ENCODE measurements around the gene ATG9B. TPM values are rescaled to one million over a fixed set of nuclear protein-coding genes. Genes with fewer than 3 reads are reported as not detected.

ATG9B gene
- polyA plus RNA-seq, 1 experiment, result 0.15 TPM

DNA sequence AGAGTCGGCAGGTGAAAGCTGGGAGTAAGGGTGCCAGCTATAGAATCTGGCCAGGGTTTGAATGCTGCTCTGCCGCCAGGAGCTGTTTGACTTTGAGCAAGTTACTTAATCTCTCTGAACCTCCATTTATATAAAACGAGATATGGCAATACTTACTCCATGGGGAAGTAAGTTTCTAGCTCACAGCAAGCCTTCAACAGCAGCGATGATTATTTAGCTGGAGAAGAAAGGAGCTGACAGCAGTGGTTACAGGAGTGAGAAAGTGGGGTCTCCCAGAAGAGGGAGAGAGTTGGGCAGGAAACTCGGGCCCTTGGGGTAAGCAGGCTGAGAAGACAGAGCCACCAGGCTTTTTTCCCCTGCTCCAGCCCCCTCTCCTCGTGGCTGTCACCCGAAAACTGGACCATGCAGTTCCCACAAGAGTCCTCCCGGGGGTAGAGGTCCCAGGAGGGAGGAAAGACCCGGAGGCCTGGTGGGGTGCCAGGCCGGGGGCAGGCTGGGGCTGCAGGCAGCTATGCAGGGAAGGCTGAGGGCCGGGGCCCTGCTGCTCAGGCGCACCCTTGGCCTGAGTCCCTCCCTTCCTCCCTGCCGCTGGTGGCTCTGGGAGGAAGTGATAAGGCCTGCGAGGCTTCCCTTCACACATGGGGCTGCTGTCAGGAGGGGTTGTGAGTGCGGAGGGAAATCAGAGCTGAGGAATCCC, 30.0 kb downstream of the ATG9B start:
- DNase-seq (ENCODE audit: low read depth), result no peak
- ChIA-PET POLR2A (no interaction called here), CTCF (interaction anchor here (0.9 to 1.9 kb wide), 5 partner anchors 8 to 129 kb away, joined by 3 to 11 read pairs (median 6); no protein-coding TSS in a partner anchor)
- TF ChIP-seq, protein P1, sequence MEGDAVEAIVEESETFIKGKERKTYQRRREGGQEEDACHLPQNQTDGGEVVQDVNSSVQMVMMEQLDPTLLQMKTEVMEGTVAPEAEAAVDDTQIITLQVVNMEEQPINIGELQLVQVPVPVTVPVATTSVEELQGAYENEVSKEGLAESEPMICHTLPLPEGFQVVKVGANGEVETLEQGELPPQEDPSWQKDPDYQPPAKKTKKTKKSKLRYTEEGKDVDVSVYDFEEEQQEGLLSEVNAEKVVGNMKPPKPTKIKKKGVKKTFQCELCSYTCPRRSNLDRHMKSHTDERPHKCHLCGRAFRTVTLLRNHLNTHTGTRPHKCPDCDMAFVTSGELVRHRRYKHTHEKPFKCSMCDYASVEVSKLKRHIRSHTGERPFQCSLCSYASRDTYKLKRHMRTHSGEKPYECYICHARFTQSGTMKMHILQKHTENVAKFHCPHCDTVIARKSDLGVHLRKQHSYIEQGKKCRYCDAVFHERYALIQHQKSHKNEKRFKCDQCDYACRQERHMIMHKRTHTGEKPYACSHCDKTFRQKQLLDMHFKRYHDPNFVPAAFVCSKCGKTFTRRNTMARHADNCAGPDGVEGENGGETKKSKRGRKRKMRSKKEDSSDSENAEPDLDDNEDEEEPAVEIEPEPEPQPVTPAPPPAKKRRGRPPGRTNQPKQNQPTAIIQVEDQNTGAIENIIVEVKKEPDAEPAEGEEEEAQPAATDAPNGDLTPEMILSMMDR (IDR thresholded peaks at IDR 0.05; ENCODE audit: insufficient read depth, low read depth, low read length), result no peak
- H3K4me3 ChIP-seq (ENCODE audit: low read depth, low read length), result no peak overlapping the region
- H3K27me3 ChIP-seq (ENCODE audit: control insufficient read depth, insufficient read depth, low read length), result no peaks in the 10 kb centered on the region; the same call in 1 of the 2 replicates
- H3K36me3 ChIP-seq (ENCODE audit: control insufficient read depth, insufficient read depth, low read length), result no peaks in the 10 kb centered on the region

- no peak for DNase-seq (ENCODE audit: low read depth)
- ChIA-PET CTCF (interaction anchor here (1.1 to 1.9 kb wide), 3 partner anchors 8 to 25 kb away, joined by 6 to 11 read pairs (median 6); no protein-coding TSS in a partner anchor), POLR2A (no interaction called here)
- TF ChIP-seq, protein P1 (IDR thresholded peaks at IDR 0.05; ENCODE audit: insufficient read depth, low read depth, low read length), result no peak
- no peaks in the 10 kb centered on the region for H3K36me3 ChIP-seq (ENCODE audit: control insufficient read depth, insufficient read depth, low read length)
- no peak overlapping the region for H3K4me3 ChIP-seq (ENCODE audit: low read depth, low read length)
- H3K27me3 ChIP-seq (ENCODE audit: control insufficient read depth, insufficient read depth, low read length), result no peaks in the 10 kb centered on the region; the same call in 1 of the 2 replicates
These were observed 30.8 kb downstream of the ATG9B start for GRCh38 chr7:150993511-150993910.

DNA sequence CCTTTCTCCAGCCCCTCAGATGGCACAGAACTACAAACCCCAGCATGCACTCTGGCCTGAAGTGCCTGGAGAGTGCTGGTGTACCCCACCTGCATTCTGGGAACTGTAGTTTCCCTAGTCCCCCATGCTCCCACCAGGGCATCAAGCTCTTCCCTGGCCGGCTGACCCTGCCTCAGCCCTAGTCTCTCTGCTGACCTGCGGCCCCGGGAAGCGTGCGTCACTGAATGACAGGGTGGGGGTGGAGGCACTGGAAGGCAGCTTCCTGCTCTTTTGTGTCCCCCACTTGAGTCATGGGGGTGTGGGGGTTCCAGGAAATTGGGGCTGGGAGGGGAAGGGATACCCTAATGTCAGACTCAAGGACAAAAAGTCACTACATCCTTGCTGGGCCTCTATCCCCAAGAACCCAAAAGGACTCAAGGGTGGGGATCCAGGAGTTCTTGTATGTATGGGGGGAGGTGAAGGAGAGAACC, 31.4 kb downstream of the ATG9B start:
- POLR2A ChIA-PET, result no interaction called here
- H3K4me3 ChIP-seq (ENCODE audit: low read depth, low read length), result no peak overlapping the region
- H3K27me3 ChIP-seq (ENCODE audit: control insufficient read depth, insufficient read depth, low read length), result peaks cover under 1% of the 10 kb centered on the region; the same call in 1 of the 2 replicates
- TF ChIP-seq, protein P1 (IDR thresholded peaks at IDR 0.05; ENCODE audit: insufficient read depth, low read depth, low read length), result no peak
- CTCF ChIA-PET, result interaction anchor here (0.8 to 1.8 kb wide), 4 partner anchors 9 to 94 kb away, joined by 3 to 6 read pairs (median 4); no protein-coding TSS in a partner anchor
- no peaks in the 10 kb centered on the region for H3K36me3 ChIP-seq (ENCODE audit: control insufficient read depth, insufficient read depth, low read length)
- DNase-seq (ENCODE audit: low read depth), result no peak

DNA sequence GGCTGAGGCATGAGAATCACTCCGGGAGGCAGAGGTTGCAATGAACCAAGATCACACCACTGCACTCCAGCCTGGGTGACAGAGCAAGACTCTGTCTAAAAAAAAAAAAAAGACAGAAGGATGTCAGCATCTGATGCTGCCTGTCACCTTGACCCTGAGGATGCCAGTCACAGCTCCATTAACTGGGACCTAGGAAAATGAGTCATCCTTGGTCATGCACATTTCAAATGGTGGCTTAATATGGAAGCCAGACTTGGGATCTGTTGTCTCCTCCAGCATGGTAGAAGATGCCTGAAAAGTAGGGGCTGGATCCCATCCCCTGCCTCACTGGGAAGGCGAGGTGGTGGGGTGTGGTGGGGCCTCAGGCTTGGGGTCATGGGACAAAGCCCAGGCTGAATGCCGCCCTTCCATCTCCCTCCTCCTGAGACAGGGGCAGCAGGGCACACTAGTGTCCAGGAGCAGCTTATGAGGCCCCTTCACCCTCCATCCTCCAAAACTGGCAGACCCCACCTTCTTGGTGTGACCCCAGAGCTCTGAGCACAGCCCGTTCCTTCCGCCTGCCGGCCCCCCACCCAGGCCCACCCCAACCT, 32.1 kb downstream of the ATG9B start:
- CTCF ChIA-PET, result interaction anchor here (0.5 to 1.8 kb wide), 5 partner anchors 9 to 94 kb away, joined by 3 to 6 read pairs (median 4); no protein-coding TSS in a partner anchor
- Histone ChIP-seq H3K4me3 (ENCODE audit: low read depth, low read length) (no peak overlapping the region), H3K27me3 (ENCODE audit: control insufficient read depth, insufficient read depth, low read length) (peaks cover 4% of the 10 kb centered on the region), H3K36me3 (ENCODE audit: control insufficient read depth, insufficient read depth, low read length) (no peaks in the 10 kb centered on the region)
- TF ChIP-seq, protein P1 (IDR thresholded peaks at IDR 0.05; ENCODE audit: insufficient read depth, low read depth, low read length), result no peak
- no peak for DNase-seq (ENCODE audit: low read depth)
- POLR2A ChIA-PET, result no interaction called here

Measured in BJ (cell line).